GM19463 (cell line): Measurements from ENCODE around the gene C19orf67.

Source experiments
- ATAC-seq: cut with Tn5 transposase; IDR thresholded peaks from one replicate; pipeline ENCODE4 v1.9.1; 2021; ENCODE audit warnings: mild to moderate bottlenecking, moderate library complexity; ENCODE audit not compliant: unreplicated experiment

Gene C19orf67

DNA sequence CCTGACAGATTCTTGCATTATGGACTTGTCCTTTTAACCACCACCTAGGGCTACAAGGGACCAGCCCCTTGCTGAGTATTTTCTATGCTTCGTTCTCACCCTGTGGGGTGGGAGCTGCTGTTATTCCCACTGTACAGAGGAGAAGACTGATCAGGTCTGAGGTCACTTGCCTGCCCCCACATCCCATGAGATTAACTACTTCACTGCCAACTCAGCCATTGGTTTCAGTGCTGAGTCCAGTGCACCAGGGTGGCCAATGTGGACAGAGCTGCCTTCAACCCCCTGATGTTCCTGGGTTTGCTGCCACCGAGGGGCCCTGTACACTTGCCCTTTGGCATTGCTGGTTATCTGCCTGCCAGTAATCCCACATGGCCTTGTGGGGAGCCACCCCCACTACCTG lies 25.1 kb upstream of the C19orf67 start:
- ATAC-seq = no peak

DNA sequence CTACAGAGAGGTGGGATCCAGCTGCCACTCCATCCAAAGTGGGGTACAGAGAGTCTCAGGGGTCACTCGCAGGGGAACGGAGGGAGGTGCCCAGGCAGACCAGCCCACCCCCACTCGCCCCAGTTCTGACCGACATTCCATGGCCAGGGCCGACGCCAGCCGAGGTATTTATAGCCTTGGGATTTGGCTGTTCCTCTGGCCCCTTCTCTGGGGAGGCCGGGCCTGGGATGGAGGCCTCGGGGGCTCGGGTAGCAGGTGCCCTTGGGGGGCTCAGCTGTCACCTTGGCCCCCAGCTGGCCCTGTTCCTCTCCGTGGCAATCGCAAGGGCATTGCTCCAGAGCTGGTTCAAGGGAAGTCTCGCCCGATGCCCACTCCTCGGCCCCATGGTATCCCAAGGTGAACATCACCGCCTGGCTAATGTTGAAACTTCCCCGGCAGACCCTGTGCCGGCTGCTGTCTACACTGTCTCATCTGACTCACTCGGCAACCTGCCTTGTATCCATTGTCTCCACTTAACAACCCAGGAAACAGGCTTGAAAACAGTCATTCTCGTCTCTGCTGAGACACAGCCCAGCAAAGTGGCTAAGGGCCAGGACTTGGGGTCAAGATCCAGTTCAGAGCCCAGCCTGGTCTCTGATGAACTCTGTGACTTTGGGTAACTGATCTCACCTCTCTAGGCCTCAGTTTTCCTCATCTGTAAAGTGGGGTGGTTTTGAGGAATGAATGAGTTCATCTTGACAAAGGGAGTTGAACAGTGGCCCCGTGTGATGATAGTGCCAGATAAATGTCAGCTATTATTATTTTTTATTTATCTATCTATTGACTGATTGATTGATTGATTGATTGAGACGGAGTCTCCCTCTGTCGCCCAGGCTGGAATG lies 22.2 kb upstream of the C19orf67 start:
- no peak for ATAC-seq

DNA sequence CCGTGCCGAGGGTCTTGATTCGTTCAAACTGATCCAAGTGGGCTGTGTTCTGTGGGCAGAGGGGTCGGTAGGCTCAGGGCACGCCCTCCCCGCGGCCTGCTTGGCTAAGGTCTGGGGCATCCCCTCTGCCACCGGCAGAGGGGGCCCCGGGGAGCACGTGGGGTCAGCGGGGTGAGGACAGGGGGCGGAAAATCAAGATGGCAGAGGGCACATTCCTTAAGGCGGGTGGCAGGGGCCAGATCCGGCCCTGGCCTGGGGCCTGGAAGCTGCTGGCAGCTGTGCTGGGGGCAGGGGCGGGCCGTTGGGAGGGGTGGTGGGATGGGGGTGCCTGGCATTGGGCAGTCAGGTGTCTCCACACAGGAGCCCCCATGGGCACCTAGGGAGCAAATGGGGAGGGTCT lies 21.3 kb upstream of the C19orf67 start:
- ATAC-seq = no peak

DNA sequence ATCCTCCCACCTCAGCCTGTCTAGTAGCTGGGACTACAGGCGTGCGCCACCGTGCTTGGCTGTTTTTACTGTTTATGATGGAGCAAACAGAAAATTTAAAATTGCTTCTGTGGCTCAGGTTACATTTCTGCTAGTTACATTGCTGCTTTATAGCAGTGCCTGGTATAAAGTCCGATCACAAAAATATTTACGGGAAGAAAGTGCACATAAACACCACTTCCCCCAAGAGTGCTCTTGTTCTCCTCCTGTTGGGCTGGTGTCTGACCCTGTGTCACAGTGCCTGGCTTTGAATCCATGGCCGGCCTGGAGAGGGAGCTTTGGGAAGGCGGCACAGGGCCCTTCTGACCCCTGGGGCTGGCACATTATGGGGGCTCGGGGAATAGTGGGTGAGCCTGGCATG lies 20.1 kb upstream of the C19orf67 start:
- ATAC-seq = no peak

DNA sequence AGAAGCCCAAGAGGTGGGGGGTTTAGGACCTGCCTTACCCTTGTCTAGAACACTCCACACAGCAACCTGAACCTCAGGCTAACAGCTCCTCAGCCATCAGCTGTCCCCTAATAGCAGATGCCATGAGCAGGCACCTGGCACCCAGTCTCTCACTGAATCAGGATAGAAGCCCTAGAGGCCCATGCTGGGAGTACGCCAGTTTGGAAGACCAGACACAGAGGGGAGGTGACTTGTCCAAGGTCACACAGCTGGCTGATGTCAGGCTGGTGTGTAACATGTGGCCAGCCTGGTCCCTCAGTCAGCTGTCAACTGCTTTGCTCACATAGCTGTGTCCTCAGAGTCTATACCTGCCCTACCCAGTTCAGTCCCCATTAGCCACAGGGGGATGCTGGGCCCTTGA lies 17.7 kb upstream of the C19orf67 start:
- ATAC-seq = no peak

DNA sequence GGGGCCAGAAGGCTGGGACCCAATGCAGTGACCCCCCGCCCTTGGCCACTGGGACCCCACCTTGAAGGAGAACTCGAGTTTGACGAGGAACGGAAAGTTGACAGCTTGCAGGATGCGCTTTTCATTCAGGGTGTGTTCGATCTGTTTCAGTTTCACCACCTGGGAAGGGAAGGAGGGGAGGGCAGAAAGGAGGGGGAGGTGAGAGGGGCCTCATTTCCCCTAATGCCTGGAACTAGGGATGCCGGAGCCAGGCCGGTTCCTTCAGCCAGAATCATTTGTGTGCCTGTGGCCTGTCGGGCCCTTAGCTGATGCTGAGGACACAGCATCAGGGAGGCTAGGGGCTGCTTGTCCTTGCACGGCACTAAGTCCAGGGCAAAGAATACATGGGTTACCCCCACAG lies 17.2 kb upstream of the C19orf67 start:
- no peak for ATAC-seq

DNA sequence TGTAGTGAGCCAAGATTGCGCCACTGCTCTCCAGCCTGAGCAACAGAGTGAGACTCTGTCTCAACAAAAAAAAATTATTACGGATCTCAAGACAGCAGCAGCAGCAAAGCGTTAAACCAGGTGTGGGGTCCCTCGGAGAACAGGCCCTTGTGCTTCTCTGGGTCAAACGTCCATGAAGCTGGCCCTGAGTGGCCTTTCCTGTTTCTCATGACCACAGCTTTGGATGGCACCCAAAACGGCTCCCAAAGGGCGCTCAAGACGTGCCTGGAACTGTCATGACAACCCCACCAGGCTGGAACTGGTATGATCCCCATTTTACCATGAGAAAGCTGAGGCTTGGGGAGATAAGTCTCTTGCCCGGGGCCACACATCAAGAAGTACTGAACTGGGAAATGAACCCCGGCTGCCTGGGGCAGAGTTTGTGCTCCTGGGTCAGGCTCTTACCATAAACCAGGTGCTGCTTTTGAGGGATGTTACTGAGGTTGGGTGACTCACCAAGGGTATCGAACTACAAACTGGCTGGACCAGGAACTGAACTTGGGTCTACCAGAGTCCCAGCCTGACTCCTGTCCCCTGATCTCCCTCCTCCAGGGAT lies 16.6 kb upstream of the C19orf67 start:
- no peak for ATAC-seq

DNA sequence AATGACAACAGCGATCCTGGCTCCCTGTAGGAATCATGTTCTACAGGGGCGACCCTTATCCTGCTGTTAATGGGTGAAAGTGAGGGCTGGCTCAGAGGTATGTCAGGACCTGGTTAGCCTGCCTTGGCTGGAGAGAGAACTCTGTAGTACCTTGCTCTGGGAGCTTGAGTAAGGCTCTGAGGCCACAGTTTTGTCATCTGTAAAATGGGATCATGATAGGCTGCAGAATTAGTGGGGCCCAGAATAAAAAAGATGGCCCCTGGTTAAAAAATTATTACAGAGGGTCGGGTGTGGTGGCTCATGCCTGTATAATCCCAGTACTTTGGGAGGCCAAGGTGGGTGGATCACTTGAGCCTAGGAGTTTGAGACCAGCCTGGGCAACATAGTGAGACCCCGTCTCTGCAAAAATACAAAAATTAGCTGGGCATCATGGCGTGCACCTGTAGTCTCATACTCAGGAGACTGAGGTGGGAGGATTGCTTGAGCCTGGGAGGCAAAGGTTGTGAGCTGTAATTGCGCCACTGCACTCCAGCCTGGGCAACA lies 15.5 kb upstream of the C19orf67 start:
- ATAC-seq = no peak

DNA sequence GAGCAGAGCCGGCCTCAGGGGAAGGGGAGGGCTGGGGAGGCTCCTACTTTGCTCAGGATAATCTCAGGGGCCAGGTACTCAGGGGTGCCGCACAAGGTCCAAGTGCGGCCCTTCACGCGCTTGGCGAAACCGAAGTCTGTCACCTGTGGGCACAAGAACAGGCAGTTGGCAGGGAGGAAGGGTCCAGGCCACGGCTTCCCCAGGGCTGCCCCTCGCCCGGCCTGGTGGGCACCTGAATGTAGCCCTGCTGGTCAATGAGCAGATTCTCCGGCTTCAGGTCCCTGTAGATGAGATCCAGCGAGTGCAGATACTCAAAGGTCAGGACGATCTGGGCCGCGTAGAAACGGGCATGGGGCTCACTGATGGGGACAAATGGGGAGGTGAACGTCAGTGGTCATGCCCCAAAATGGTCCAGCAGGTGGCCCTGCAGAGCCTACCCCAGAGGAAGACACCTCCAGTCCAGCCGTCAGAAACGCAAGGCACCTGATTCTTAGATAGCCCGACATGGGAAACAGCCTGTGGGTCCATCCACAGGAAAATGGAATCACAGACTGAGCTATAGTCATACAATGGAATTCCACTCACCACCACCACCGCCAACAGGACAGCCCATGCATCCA lies 12.1 kb upstream of the C19orf67 start:
- ATAC-seq = no peak

DNA sequence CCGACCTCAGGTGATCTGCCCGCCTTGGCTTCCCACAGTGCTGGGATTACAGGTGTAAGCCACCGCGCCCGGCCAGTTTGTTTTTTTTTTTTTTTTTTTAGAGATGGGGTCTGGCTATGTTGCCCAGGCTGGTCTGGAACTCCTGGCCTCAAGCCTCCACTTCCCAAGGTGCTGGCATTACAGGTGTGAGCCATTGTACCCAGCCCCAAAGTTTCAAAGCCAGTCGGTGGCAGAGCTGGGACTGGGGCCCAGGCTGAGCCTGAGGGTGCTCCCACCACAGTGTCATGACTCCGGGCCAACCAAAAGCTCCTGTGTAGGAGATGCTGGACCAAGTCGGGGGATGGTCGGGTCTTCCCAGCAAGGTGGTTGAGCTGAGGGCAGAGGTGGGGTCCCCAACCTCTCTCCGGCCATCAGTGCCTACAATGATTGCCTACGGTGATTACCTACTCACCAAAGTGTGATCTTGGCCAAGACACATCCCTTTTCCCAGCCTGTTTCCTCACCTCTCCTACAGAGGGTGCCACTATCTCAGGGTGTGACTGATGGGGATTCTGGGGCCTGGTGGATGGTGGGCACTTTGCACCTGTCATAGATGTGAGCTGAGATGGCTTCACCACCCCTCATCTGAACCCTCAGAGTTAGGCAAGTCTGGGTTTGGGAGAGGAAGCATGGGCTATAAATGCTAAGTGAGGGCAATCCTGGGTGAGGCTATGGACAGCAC lies 10.8 kb upstream of the C19orf67 start:
- ATAC-seq = no peak

DNA sequence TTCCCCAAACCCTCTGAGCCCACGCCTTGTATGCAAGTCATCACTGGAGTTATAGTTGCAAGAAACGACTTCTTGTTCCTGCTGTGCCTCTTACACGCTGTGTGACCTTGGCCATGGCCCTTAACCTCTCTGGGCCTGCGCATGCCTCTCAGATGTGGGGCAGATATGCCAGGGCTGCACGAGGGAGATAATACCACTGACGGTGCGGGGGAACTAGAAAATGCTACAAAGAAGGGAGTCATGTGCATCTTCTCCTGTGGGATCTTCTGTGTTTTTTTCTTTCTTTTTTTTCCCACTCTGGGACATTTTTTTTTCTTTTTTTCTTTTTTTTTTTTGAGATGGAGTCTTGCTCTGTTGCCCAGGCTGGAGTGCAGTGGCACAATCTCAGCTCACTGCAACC lies 9.3 kb upstream of the C19orf67 start:
- ATAC-seq = no peak

DNA sequence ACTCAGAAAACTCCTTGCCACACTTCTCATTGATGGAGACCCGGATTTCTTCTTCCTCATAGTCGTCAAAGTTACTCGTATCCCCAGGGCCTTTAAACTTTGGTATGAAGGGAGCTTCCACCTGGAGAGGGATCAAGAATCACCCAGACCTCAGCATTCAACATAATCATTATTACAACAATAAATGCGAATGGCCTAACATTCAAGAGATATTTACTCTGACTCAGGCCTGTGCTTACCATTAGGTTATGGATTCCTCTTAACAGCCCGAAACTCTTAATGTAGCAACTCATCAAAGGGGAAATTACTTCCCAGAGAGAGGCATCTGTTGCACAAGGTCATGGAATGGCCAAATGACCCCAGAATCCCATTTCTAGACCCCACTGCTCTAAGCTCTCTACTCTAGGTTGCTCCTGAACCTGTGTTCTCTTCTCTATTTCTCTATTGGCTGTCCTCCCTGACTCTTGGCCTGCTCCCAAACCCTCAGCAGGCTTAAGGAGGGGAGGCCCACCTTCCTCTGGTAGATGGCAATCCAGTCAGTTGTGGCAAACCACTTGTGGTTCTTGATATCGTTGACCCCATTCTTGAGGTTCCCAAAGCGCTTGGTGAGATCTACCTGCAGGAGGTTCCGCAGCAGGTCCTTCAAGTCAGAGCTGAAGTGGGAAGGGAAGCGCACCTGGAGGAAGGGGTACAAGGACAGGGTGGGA lies 7.7 kb upstream of the C19orf67 start:
- ATAC-seq = no peak

DNA sequence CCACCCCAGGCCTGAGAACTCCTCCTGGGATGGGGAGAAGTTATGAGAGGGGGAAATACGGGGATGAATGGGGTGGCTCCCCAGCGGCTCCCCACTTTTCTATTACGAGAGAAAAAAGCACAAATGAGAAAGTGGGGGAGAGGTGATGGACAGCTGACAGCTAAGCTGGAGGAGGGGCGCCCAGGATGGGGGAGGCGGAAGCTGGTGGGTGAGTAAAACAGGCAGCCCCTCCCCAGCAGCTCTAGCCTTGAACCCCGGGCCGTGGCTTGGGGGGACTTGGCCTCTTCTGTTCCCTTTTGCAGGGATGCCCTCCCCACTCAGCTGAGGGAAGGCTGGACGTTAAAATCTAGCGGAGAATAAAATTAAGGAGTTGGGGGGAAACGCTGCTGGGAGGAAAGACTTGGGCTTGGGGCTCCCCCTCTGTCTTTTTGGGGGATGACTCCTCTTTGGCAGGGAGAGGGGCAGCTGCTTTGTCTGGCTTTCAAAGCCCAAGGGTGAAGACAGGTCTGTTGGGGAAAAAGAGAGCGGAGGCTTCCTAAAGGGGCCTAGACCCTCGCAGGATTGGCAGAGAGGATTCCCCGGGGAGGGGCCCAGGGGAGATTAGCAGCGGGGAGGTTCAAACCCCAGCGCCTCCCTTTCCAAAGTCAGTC lies 6.4 kb upstream of the C19orf67 start:
- peak; percentile 10 for ATAC-seq

DNA sequence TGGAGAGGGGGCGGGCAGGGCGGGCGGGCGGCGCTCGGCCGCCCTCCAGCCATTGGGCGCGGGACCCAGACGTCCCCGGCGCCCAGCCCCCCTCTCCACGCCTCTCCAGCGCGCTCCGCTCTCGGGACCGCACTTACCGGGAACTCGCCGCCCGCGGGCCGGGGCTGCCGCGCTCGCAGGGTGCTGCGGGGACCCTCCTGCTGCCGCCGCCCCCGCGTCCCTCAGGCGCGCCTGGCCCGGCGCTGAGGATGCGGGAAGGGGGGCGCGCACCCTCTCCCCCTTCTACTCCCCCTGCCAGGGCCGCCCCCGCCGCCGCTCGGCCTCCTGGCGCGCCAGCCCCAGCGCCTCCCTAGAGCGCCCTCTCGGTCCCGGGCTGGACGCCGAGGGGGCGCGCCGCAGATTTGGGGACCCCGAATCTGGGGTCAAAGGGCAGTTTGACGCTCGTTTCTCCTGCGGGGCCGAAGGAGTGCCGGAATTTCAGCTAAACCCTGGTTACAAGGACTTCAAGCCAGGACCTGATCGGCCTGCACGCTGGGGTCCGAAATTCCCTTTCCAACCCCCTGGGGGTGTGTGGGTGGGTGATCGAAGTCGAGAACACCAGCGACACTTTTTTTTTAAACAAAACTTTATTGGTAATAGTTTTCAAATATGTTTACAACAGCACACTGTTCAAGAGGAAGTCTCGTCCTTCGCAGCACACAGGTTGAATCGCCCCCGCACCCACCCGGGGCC lies 5.7 kb upstream of the C19orf67 start:
- ATAC-seq = peak; percentile 58

DNA sequence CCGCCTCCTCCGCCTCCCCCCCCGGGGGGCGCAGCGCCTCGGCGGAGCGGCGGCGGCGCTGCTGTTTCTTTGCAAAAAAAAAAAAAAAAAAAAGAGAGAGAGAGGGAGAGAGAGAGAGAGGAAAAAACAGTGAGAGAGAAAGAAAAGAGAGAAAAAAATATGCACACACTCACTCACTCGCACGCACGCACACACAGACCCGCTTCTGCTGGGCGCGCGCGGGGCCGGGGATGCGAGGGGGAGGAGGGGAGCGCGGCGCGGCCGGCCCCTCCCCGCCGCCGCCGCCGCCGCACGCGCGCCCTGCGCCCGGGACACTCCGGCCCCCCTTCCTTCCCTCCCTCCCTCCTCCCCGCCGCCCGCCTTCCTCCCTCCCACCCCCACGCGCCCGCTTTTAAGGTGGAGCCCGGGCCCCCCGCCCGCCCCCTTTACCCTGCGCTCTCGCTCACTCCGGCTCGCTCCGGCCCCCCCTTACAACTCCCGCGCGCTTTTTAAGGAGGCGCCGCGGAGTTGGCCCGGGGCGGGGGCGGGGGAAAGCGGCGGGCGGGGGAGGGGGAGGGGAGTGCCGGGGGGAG lies 5.0 kb upstream of the C19orf67 start, which contains the start of gene SAMD1:
Gene SAMD1 (minus strand): TSS at position 243 of the 572 bp plus-strand sequence.
- peak; percentile 39 for ATAC-seq

DNA sequence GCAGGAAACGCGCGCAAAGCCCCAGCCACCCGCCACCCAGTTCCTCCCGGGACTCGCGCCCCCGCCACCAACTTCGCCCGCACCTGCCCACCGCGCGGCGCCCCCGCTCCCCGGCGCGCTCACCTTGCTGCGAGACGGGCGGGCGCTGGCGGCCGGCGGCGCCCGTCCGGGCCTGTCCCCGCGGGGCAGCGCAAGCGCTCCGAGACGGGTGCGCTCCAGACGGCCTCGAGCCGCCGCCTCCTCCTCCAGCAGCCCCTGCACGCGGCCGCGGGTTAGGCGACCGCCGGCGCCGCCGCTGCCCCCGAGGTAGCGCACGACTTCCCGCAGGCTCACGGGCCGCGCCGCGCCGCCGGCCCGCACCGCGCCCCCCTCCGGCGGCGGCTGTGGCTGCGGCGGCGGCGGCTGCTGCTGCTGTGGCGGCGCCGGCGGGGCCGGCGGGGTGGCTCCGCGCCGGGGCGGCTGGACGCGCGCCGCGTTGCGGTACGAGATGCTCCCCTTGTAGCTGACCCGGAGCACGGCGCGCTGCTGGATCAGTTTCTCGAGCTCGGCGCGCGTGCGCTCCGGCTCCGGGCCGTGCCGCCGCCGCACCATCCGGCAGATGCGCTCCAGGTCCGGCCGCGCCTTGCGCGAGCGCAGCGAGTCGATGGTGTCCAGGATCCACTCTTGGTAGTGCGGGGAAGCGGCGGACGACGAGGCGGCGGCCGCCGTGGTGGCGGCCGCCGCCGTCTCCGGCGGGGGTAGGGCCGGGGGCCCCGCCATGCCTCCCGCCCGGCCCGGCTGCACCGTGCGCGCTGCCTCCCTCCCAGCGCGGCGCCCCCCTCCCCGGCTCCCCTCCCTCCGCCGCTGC lies 4.3 kb upstream of the C19orf67 start:
- ATAC-seq = no peak

DNA sequence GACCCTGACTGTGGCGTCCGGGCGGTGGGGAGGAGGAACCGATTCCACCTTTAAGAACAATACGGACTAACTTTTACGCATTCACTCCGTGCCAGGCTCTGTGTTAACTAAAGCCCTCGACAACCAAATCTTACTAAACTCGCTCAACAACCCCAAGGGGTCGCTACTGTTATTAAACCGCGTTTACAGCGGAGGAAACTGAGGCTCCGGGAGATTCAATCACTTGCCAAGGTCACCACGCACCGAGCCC lies 3.8 kb upstream of the C19orf67 start:
- no peak for ATAC-seq

DNA sequence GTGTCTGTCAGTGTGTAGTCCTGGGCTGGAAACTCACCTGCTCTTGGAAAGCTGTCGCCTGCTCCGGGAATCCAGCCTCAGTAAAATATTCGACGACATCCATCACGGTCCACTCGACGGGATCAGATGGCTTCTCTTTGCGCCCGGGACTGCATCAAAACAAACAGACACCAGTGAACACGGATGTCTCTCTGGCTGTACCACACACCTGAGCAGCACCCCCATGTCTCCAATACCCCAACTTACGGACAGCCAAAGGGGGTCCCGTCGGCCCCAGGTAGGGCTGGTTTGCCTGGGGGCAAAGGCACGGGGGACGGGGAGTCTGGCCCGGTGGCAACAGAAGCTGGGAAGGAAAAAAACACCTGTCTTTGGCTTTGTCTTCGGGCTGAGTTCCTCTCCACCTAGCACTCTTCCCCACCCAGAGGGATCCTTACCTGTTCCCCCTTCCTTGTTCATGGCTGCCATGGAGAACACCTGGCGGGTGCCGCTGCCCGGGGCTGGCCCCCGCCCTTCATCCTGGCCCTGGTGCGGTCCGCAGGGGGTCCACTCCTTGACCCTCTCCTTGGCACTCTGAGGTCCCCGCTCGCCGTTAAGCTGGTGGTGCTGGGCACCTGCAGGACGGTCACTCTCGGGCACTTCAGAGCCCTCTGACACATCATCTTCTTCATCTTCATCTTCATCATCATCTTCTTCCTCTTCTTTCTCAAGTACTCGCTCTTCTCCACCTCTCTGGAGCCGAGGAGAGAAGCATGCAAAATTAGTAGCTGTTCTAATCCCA lies 3.2 kb upstream of the C19orf67 start:
- no peak for ATAC-seq
